GM12874 (cell line): ENCODE data around the gene MYO1B.

Source experiments
- CTCF ChIP-seq: IDR thresholded peaks from 2 replicates; pipeline ENCODE4 v1.5.1; 2011; ENCODE audit warnings: low read depth, mild to moderate bottlenecking, control low read depth, low read length, moderate library complexity; ENCODE audit not compliant: insufficient read depth

MYO1B gene

DNA sequence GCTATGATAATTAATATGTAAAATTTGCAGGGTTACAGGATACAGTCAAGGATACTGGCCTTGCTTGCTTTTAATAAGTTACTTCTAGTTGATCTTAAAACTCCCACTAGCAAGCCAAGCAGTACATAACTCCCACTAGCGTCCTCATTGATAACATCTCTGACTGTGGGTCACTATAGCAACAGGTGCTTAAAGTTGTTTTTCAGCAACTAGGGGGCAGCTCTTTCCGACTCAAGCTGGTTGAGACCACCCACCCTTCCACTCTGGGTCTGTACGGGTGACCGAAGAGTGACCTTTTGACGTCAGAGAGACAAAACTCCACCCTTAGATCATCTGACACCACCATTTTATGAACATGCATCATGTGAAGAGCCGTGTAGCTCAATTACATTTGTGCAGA lies 208.6 kb downstream of the MYO1B start:
- no peak for TF ChIP-seq CTCF

DNA sequence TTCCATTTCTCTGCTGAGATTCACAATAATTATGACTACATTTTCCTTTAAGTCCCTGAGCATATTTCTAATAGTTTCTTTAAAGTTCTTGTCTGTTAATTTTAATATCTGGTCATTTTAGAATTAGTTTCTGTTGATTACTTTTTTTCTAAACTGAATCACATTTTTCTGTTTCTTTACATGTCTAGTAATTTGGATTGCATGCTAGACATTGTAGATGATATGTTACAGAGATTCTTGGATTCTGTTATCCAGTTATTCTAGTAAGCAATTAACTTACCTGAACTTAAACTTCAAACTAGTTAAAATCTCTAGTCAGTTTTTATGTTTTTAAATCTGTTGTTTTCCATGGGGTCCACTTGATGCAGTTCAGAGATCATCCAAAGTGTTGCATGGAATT lies 214.0 kb downstream of the MYO1B start:
- no peak for TF ChIP-seq CTCF

GRCh38 chr2:191462370-191462769 lies 217.2 kb downstream of the MYO1B start:
- TF ChIP-seq CTCF, result no peak

- TF ChIP-seq CTCF, result no peak
Measured at GRCh38 chr2:191463790-191464189, 218.6 kb downstream of the MYO1B start.

DNA sequence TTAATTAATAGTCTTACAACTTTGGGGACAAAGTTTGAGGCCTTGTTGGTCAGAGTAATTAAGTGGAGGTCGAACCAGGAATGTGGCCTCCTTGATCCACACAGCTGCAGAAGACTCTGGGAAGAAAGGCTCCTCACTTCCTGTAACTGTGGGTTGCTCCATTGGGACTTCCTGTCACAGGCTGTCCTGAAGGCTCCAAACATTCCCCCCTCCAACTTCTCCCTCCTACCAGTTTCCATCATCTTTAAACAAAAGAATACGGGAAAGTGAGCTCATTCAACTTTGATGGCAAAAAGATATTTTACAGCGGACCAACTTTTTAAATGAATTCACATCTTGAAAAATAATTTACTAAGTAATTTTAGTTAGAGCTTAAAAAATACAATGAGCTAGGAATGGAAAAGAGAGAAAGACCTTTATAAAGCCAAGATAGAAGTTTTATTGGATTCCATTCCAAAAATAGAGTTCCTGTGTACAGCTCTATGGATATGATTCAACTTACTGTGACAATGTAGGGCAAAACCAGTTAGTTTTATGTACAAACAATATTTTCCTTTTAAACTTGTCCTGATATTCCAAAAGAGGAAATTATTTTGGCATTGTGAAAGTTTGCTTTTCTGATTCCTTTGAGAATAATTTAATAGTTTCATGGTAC lies 220.7 kb downstream of the MYO1B start:
- no peak for TF ChIP-seq CTCF

DNA sequence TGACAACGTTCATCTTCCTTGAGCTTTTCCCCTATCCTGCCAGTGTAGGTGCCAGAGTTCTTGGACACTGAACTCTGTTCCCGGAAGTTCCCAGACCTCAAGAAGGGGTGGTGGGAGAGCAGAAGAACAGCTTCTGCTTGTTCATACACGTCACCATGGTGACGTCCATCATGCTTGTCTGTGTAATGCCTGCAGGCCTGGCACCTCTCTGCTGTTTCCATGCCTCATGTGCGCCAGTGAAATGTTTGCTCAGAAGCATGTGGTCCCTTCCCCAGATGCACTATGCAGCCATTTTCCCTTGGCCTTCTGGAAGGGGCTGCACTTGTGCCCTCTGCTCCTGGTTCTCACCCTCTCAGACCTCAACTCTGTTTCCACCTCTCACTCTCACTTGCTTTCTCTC lies 221.9 kb downstream of the MYO1B start:
- no peak for TF ChIP-seq CTCF

- TF ChIP-seq CTCF, result no peak
Measured at GRCh38 chr2:191470306-191470705, 225.1 kb downstream of the MYO1B start.
